ENCODE results near the gene ISM1.

ISM1 gene

DNA sequence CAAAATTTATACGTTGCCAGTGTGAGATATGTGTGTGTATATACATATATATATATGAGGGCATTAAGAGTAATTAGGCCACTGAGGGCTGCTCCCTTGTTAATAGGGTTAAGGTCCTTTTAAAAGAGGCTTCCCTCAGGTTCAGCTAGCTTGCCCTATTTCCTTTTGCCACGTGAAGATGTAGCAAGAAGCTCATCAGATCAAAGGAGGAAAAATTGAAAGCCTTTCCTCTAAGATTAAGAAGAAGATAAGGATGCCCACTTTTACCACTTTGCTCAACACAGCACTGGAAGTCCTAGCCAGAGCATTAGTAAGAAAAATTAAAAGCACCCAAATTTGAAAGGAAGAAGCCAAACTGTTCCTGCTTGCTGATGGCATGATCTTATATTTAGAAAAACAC, 33.2 kb upstream of the ISM1 start:
- no peak for DNase-seq (ENCODE audit: low read depth in 1 of 2, low spot score in 1 of 2)
- H3K27me3 ChIP-seq (ENCODE audit: insufficient read depth, poor library complexity, severe bottlenecking): no peaks in the 10 kb centered on the region
- TF ChIP-seq, protein P1, sequence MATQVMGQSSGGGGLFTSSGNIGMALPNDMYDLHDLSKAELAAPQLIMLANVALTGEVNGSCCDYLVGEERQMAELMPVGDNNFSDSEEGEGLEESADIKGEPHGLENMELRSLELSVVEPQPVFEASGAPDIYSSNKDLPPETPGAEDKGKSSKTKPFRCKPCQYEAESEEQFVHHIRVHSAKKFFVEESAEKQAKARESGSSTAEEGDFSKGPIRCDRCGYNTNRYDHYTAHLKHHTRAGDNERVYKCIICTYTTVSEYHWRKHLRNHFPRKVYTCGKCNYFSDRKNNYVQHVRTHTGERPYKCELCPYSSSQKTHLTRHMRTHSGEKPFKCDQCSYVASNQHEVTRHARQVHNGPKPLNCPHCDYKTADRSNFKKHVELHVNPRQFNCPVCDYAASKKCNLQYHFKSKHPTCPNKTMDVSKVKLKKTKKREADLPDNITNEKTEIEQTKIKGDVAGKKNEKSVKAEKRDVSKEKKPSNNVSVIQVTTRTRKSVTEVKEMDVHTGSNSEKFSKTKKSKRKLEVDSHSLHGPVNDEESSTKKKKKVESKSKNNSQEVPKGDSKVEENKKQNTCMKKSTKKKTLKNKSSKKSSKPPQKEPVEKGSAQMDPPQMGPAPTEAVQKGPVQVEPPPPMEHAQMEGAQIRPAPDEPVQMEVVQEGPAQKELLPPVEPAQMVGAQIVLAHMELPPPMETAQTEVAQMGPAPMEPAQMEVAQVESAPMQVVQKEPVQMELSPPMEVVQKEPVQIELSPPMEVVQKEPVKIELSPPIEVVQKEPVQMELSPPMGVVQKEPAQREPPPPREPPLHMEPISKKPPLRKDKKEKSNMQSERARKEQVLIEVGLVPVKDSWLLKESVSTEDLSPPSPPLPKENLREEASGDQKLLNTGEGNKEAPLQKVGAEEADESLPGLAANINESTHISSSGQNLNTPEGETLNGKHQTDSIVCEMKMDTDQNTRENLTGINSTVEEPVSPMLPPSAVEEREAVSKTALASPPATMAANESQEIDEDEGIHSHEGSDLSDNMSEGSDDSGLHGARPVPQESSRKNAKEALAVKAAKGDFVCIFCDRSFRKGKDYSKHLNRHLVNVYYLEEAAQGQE (IDR thresholded peaks at IDR 0.05; ENCODE audit: insufficient replicate concordance, low read depth): no peak
- TF ChIP-seq, protein P2, sequence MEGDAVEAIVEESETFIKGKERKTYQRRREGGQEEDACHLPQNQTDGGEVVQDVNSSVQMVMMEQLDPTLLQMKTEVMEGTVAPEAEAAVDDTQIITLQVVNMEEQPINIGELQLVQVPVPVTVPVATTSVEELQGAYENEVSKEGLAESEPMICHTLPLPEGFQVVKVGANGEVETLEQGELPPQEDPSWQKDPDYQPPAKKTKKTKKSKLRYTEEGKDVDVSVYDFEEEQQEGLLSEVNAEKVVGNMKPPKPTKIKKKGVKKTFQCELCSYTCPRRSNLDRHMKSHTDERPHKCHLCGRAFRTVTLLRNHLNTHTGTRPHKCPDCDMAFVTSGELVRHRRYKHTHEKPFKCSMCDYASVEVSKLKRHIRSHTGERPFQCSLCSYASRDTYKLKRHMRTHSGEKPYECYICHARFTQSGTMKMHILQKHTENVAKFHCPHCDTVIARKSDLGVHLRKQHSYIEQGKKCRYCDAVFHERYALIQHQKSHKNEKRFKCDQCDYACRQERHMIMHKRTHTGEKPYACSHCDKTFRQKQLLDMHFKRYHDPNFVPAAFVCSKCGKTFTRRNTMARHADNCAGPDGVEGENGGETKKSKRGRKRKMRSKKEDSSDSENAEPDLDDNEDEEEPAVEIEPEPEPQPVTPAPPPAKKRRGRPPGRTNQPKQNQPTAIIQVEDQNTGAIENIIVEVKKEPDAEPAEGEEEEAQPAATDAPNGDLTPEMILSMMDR (IDR thresholded peaks at IDR 0.05; ENCODE audit: insufficient read depth, low read length): no peak
- TF ChIP-seq SPI1 (IDR thresholded peaks at IDR 0.05; ENCODE audit: borderline replicate concordance, low read depth) (no peak), GABPA (IDR thresholded peaks at IDR 0.05; ENCODE audit: low read depth) (no peak)
- H3K4me3 ChIP-seq (replicated peaks; ENCODE audit: insufficient read depth, low read length): no peak overlapping the region
- no peak overlapping the region for H3K27ac ChIP-seq (replicated peaks)

DNA sequence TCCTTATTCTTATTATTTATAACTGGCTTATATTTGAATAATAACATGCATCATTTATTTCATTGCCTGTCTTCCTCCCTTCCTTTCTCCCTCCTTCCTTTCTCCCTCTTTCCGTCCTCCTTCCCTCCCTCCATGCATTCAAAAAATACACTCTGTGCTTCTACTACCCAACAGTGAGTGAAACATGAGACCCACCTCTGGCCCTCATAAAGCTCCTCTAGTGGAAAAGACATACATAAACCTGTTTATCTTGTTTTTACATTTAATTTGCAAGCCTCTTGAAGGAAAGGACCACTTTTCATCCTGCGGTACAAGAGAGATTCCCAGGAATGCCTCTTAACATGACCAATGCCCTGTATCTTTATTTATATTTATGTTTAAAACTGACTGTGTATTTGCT, 21.8 kb upstream of the ISM1 start:
- Histone ChIP-seq H3K4me3 (replicated peaks; ENCODE audit: insufficient read depth, low read length) (no peak overlapping the region), H3K27me3 (ENCODE audit: insufficient read depth, poor library complexity, severe bottlenecking) (no peaks in the 10 kb centered on the region), H3K27ac (replicated peaks) (no peak overlapping the region)
- TF ChIP-seq SPI1 (IDR thresholded peaks at IDR 0.05; ENCODE audit: borderline replicate concordance, low read depth) (no peak), POLR2AphosphoS5 (IDR thresholded peaks at IDR 0.05; ENCODE audit: low read depth) (no peak), GABPA (IDR thresholded peaks at IDR 0.05; ENCODE audit: low read depth) (no peak)
- TF ChIP-seq, protein P1 (IDR thresholded peaks at IDR 0.05; ENCODE audit: insufficient replicate concordance, low read depth): no peak
- TF ChIP-seq, protein P2 (IDR thresholded peaks at IDR 0.05; ENCODE audit: insufficient read depth, low read length): no peak
- no peak for DNase-seq (ENCODE audit: low read depth in 1 of 2, low spot score in 1 of 2)

DNA sequence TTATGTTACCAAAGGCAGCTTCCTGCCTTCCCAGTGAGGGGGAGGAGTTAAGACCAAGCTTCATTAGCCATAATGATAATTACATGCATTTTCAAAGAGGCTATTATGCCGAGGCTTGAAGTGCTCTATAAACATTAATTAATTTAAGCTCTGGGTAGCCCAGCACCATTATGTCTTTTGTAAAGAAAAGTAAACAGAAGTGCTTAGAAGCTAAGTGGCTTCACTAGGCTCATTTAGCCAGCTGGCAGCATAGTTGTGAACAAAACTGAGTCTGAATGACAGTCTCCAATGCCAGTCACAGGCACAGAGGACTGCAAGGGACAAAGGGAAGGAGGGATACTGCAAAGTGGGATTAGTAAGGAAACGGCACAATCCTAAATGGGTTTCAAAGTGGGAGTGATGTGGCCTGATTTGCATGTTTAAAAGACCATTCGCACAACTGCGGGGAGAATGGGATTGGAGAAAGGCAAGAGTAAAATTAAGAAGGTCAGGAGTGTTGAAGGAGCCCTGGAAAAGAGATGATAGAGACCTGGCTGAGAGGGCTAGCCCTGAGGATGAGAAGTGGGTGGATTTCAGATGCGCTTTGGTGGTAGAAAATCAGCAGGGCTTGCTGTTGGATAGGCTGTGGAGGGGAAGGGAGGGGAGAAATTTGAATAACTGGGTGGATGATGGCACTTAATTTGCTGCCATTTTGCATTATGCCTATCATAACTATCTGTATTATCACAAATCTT, 20.1 kb upstream of the ISM1 start:
- TF ChIP-seq, protein P2 (IDR thresholded peaks at IDR 0.05; ENCODE audit: insufficient read depth, low read length): no peak
- TF ChIP-seq, protein P1 (IDR thresholded peaks at IDR 0.05; ENCODE audit: insufficient replicate concordance, low read depth): no peak
- TF ChIP-seq POLR2AphosphoS5 (IDR thresholded peaks at IDR 0.05; ENCODE audit: low read depth): no peak
- TF ChIP-seq GABPA (IDR thresholded peaks at IDR 0.05; ENCODE audit: low read depth): no peak
- TF ChIP-seq SPI1 (IDR thresholded peaks at IDR 0.05; ENCODE audit: borderline replicate concordance, low read depth): no peak
- Histone ChIP-seq H3K4me3 (replicated peaks; ENCODE audit: insufficient read depth, low read length) (no peak overlapping the region), H3K27me3 (ENCODE audit: insufficient read depth, poor library complexity, severe bottlenecking) (no peaks in the 10 kb centered on the region), H3K27ac (replicated peaks) (no peak overlapping the region)
- DNase-seq (ENCODE audit: low read depth in 1 of 2, low spot score in 1 of 2): no peak

All from HL-60 (cell line).